Vagina (tissue), 2 donors: Measurements from ENCODE around the gene IL36A. TPM values are rescaled to one million over a fixed set of nuclear protein-coding genes. Genes with fewer than 3 reads are reported as not detected.

Experiments used
- DNase-seq, 2 donors: peaks; one replicate each; pipeline ENCODE4 v3.0.0-alpha.2; 2017; ENCODE audit errors: extremely low spot score in 2 of 2
- H3K27ac ChIP-seq: fragments of 200-600 bp; sonication (generic); one replicate; pipeline ENCODE4 v1.5.1; 2019
- H3K27me3 ChIP-seq: fragments of 200-600 bp; sonication (generic); one replicate; pipeline ENCODE4 v1.5.1; 2019
- H3K36me3 ChIP-seq, 2 donors: fragments of 200-600 bp; sonication (generic); one replicate each; pipeline ENCODE4 v1.5.1; 2017 to 2019
- H3K4me1 ChIP-seq: fragments of 200-600 bp; sonication (generic); one replicate; pipeline ENCODE4 v1.5.1; 2019
- H3K4me3 ChIP-seq, 2 donors: fragments of 200-600 bp; sonication (generic); 1 replicate in 1 of 2; 2 replicates in 1 of 2; pipeline ENCODE4 v1.5.1; 2016 to 2019
- H3K9me3 ChIP-seq: fragments of 200-600 bp; sonication (generic); one replicate; pipeline ENCODE4 v1.5.1; 2019
- CTCF ChIP-seq, 3 experiments: fragments of 450-650 bp in 2 of 3; fragments of 200-600 bp in 1 of 3; sonication (generic) in 1 of 3; IDR thresholded peaks; one replicate each; pipeline ENCODE4 v1.5.1; 2017 to 2019; ENCODE audit warnings: antibody characterized with exemption in 3 of 3, mild to moderate bottlenecking in 2 of 3, moderate library complexity in 2 of 3
- POLR2A ChIP-seq, 2 donors: fragments of 450-650 bp; IDR thresholded peaks; one replicate each; pipeline ENCODE4 v1.6.1; 2017; ENCODE audit warnings: antibody characterized with exemption in 2 of 2, mild to moderate bottlenecking in 2 of 2, moderate library complexity in 2 of 2
- POLR2AphosphoS5 ChIP-seq, 2 donors: sonication (generic); formaldehyde crosslinking; IDR thresholded peaks; one replicate each; pipeline ENCODE4 v1.9.0; 2017; ENCODE audit warnings: antibody characterized with exemption in 2 of 2, mild to moderate bottlenecking in 2 of 2, low read depth in 1 of 2; ENCODE audit not compliant: insufficient read depth in 1 of 2
- intact Hi-C: fragments of 100-400 bp; cut with DNase I; formaldehyde crosslinking; loops from one replicate; pipeline ENCODE4 v1.15.1; 2023
- total RNA-seq: library from RNA; depleted of rRNA; stranded (reverse); fragments of >200 nt; gene quantifications from one replicate; pipeline ENCODE4 v1.2.3, GENCODE V29; 2016

The IL36A gene
- 2.7 TPM for total RNA-seq

- Histone ChIP-seq H3K27me3 (no peaks in the 10 kb centered on the region), H3K27ac (no peak within 1 kb of the TSS), H3K9me3 (no peaks in the 10 kb centered on the region), H3K4me3 (no peak within 1 kb of the TSS), H3K36me3 (no peaks in the 10 kb centered on the region), H3K4me1 (no peaks in the 10 kb centered on the region)
- TF ChIP-seq CTCF (IDR thresholded peaks at IDR 0.05) = no peak
- no peak for TF ChIP-seq POLR2A (IDR thresholded peaks at IDR 0.05)
- no peak for TF ChIP-seq POLR2AphosphoS5 (IDR thresholded peaks at IDR 0.05; ENCODE audit: insufficient read depth in 1 of 2, low read depth in 1 of 2)
- DNase-seq = no peak
- intact Hi-C loops = no loop called here
Measured at GRCh38 chr2:113005030-113005509, at the start of gene IL36A. TSS of gene IL36A (plus strand) at chr2:113005459. CDS start at chr2:113005872, 413 bp downstream.

GRCh38 chr2:112957511-112957910 lies 47.7 kb upstream of the IL36A start:
- no peak for DNase-seq
- Histone ChIP-seq H3K27me3 (no peaks in the 10 kb centered on the region), H3K27ac (no peak overlapping the region), H3K4me1 (no peaks in the 10 kb centered on the region), H3K36me3 (no peaks in the 10 kb centered on the region), H3K4me3 (no peak overlapping the region), H3K9me3 (no peaks in the 10 kb centered on the region)
- intact Hi-C loops = no loop called here
- no peak for TF ChIP-seq POLR2A (IDR thresholded peaks at IDR 0.05)
- TF ChIP-seq CTCF (IDR thresholded peaks at IDR 0.05) = no peak
- no peak for TF ChIP-seq POLR2AphosphoS5 (IDR thresholded peaks at IDR 0.05; ENCODE audit: insufficient read depth in 1 of 2, low read depth in 1 of 2)

- no peak for DNase-seq
- TF ChIP-seq POLR2AphosphoS5 (IDR thresholded peaks at IDR 0.05; ENCODE audit: insufficient read depth in 1 of 2, low read depth in 1 of 2) (no peak), CTCF (IDR thresholded peaks at IDR 0.05) (peak in 2 of 3 experiments; percentile 42 to 59)
- Histone ChIP-seq H3K27me3 (no peaks in the 10 kb centered on the region), H3K4me1 (no peaks in the 10 kb centered on the region), H3K36me3 (no peaks in the 10 kb centered on the region), H3K4me3 (no peak overlapping the region), H3K9me3 (no peaks in the 10 kb centered on the region), H3K27ac (no peak overlapping the region)
- intact Hi-C loops = no loop called here
Measured at GRCh38 chr2:112958428-112959108, 46.7 kb upstream of the IL36A start.

- intact Hi-C loops = no loop called here
- no peak overlapping the region for H3K27ac ChIP-seq
- no peak for DNase-seq
- no peak for TF ChIP-seq POLR2AphosphoS5 (IDR thresholded peaks at IDR 0.05; ENCODE audit: insufficient read depth in 1 of 2, low read depth in 1 of 2)
- TF ChIP-seq POLR2A (IDR thresholded peaks at IDR 0.05) = no peak
- TF ChIP-seq CTCF (IDR thresholded peaks at IDR 0.05) = no peak
- H3K4me1 ChIP-seq = no peaks in the 10 kb centered on the region
- no peaks in the 10 kb centered on the region for H3K36me3 ChIP-seq
- no peaks in the 10 kb centered on the region for H3K27me3 ChIP-seq
- no peak overlapping the region for H3K4me3 ChIP-seq
- H3K9me3 ChIP-seq = no peaks in the 10 kb centered on the region
Measured at GRCh38 chr2:112959109-112959812, 46.0 kb upstream of the IL36A start.
